AG09319 (cell line): Measurements from ENCODE around the gene CLIC5.

Experiments
- DNase-seq: peaks from one replicate; pipeline ENCODE4 v3.0.0-alpha.2; 2010; ENCODE audit warnings: low read depth; ENCODE audit errors: extremely low read depth
- TF ChIP-seq, protein P1 (sequence below): IDR thresholded peaks from 2 replicates; pipeline ENCODE4 v1.5.1; 2011; ENCODE audit warnings: low read depth, mild to moderate bottlenecking, inconsistent platforms, low read length, moderate library complexity

Gene CLIC5

DNA sequence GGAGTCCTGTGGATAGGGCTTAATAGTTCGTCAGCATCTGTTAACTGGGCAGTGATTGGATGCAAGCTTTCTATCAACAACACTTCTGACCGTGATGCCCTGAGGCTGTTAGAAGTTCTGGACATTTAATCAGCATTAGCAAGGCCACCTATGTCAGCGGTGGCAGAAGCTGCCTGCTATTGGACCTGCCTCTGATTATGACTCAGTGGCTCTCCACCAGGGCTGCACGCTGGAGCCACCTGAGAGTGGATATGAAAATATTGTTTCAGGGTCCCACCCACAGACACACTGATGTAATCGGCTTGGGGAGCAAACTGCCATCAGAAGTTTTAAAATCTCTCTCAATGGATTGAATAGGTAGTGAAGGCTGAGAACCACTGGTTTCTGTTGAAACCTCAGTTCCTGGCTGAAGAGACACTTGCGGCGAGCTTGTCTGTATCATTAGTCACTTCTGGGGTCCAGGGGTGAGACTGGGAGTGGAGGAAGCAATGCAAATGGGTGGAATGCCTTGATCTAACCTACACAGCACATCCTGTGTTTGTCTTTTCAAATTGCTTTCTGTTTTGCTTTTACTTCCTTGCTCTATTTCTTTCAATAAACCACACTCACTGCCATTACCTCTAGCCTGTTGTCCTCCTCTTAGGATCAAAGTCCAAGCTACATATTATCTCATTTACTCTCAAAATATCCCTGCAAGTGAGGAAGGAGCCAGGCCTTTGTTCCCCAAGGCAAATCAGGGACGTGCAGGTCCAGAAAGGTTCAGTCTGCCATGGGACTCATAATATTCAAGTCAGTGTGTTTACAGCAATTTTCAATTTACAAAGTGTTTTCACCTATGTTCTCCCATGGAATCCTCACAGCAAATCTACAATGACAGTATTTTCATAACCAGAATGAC lies 4.2 kb downstream of the CLIC5 start:
- TF ChIP-seq, protein P1, sequence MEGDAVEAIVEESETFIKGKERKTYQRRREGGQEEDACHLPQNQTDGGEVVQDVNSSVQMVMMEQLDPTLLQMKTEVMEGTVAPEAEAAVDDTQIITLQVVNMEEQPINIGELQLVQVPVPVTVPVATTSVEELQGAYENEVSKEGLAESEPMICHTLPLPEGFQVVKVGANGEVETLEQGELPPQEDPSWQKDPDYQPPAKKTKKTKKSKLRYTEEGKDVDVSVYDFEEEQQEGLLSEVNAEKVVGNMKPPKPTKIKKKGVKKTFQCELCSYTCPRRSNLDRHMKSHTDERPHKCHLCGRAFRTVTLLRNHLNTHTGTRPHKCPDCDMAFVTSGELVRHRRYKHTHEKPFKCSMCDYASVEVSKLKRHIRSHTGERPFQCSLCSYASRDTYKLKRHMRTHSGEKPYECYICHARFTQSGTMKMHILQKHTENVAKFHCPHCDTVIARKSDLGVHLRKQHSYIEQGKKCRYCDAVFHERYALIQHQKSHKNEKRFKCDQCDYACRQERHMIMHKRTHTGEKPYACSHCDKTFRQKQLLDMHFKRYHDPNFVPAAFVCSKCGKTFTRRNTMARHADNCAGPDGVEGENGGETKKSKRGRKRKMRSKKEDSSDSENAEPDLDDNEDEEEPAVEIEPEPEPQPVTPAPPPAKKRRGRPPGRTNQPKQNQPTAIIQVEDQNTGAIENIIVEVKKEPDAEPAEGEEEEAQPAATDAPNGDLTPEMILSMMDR: no peak
- DNase-seq: no peak

DNA sequence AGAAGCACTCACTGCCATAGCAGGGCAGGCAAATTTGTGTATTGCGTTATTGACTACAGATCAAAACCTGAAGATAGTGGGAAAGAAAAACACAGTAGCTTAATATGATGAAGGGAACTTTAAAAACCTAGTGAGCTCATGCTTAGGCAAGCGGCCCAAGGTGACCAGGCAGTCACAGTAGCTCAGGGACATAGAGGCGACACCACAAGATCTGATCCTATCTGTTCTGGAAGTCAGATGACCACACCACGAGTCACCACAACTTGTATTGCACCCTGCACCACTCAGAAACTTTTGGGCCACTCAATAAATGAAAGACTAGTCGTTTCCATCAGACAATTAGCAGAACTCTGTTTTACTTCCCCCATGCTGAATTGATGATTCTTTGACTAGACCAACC lies 4.9 kb downstream of the CLIC5 start:
- no peak for DNase-seq
- TF ChIP-seq, protein P1: no peak

DNA sequence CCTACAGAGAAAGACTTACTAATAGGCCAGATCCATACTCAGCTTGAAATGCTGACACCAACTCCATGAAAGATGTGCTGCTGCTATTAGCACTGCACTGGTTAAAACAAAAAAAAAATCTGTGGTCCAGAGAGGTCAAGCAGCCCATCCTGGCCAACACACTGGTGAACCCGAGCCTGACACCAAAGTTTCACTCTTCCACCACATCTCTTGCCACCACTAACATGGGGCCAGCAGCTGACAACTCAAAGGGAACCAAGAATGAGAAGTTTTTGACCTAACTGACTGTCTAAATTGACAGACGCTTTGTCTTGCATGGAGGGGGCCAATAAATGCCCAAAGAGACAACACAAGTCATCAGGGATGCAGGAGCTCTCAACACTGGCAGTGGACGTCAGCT lies 5.4 kb downstream of the CLIC5 start:
- no peak for DNase-seq
- TF ChIP-seq, protein P1: no peak

DNA sequence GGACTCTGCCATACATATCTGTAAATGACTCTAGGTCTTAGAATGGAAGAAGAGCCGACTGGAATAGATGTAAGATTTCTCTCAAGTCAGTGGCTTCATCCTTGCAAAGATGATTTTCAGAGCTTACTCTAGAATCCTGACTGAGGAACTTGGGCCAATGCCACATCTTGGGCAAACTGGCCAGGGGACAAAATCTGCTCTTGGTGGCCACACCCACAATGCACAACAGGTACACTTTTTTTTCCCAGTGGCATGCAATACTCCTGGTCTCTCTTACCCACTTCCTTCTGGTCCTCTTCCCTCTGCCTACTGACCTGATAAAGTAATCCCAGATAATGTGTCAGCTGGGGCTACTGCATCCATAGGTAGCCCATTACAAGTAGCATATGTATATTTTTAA lies 13.4 kb downstream of the CLIC5 start:
- TF ChIP-seq, protein P1: no peak
- no peak for DNase-seq

DNA sequence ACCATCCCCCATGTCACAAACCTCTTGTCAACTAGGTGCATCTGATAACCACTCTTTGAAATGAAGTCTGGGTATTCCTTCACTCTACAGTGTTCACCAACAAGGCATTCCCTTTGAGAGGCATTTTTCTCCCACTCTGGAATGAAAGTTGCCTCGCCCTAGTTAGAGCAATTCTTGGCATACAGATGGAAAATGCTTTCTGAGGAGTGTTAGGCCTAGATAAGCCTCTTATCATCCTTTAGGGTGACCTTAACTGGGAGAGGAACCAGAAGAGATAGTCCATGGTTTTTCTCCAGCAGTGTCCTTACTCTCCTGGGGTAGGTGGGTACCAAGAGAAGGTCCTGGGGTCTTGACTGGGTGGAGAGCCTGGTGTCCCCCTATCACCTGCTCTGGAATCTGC lies 14.8 kb downstream of the CLIC5 start:
- DNase-seq: no peak

DNA sequence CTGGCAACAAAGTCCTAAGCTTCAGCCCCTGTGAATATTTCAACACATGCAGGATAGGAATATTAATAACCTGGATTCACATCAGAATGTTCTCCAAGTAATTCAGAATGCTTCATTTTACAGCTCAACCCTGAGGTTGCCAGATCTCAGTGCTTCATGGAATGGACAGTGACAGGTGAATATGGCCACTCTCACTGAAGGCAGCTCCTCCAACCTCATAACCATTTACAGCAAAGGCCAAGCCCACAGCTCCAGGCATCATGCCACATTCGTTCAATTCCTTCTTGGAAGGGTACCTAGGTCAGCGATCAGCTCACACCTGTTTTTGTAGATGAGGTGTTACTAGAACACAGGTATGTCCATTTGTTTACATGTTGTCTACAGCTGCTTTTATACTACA lies 17.1 kb downstream of the CLIC5 start:
- DNase-seq: no peak
- TF ChIP-seq, protein P1: no peak

More for the DNA sequence above, 14.8 kb downstream of the CLIC5 start:
- TF ChIP-seq, protein P1: no peak

DNA sequence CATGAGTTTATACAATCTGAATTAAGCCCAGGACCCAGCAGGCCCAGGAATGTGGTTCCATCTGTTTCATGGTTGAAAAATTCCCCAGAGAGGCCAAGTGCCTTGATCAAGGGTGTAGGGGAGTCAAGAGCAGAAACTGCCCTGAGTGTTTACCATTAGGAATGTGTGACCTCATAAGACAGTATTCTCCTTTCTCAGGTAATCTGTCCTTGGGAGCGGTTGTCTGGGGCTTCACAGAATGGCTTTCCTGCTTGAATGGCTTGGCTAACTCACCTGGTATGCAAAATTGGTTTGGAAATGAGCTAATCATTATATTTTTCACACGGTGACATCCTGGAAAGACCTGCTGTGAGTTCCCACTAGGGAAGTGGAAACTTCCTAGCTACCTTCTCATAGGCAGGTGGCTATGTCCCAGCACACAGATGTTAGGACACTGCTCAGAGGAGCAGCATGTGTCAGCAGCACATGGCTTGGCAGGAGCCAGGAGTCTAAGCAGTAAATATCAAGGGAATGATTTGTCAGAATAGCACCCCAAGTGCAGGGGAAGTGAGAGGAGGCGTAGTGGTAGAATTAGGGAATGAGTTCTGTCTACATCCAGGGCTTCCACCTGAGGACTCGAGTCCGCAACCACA lies 17.7 kb downstream of the CLIC5 start:
- TF ChIP-seq, protein P1: no peak
- no peak for DNase-seq
